ENCODE results near the gene PKP3. TPM values are rescaled to one million over a fixed set of nuclear protein-coding genes. Genes with fewer than 3 reads are reported as not detected.

PKP3 gene
- total RNA-seq, 1 donor from 2014 or later: 0.52 TPM

- intact Hi-C loops (cut with micrococcal nuclease): no loop called here
- Histone ChIP-seq H3K27ac (replicated peaks) (no peak overlapping the region), H3K27me3 (ENCODE audit: low read depth) (peaks cover 41% of the 10 kb centered on the region), H3K36me3 (no peaks in the 10 kb centered on the region), H3K4me3 (peak overlapping the region; percentile 46), H3K4me1 (peaks cover 35% of the 10 kb centered on the region), H3K9me3 (replicated peaks) (no peaks in the 10 kb centered on the region)
- no peak for DNase-seq
- no peak for TF ChIP-seq CTCF (IDR thresholded peaks at IDR 0.05; ENCODE audit: borderline replicate concordance)
Measured at GRCh38 chr11:413120-414081, 19.4 kb downstream of the PKP3 start.

- intact Hi-C loops (cut with micrococcal nuclease): no loop called here
- TF ChIP-seq CTCF (IDR thresholded peaks at IDR 0.05; ENCODE audit: borderline replicate concordance): no peak
- Histone ChIP-seq H3K36me3 (no peaks in the 10 kb centered on the region), H3K27me3 (ENCODE audit: low read depth) (peaks cover 51% of the 10 kb centered on the region), H3K4me1 (peaks cover 35% of the 10 kb centered on the region), H3K27ac (replicated peaks) (peak overlapping the region; percentile 94), H3K9me3 (replicated peaks) (no peaks in the 10 kb centered on the region), H3K4me3 (peak overlapping the region; percentile 68)
- no peak for DNase-seq
Measured at GRCh38 chr11:414318-414857, 20.4 kb downstream of the PKP3 start.

GRCh38 chr11:415640-416041, 21.6 kb downstream of the PKP3 start:
- intact Hi-C loops (cut with micrococcal nuclease): no loop called here
- no peak for DNase-seq
- no peak for TF ChIP-seq CTCF (IDR thresholded peaks at IDR 0.05; ENCODE audit: borderline replicate concordance)
- Histone ChIP-seq H3K9me3 (replicated peaks) (no peaks in the 10 kb centered on the region), H3K36me3 (no peaks in the 10 kb centered on the region), H3K27me3 (ENCODE audit: low read depth) (peaks cover 63% of the 10 kb centered on the region), H3K27ac (replicated peaks) (peak overlapping the region; percentile 94), H3K4me3 (peak overlapping the region; percentile 68), H3K4me1 (peaks cover 35% of the 10 kb centered on the region)

GRCh38 chr11:416051-416756, 22.2 kb downstream of the PKP3 start:
- no peak for TF ChIP-seq CTCF (IDR thresholded peaks at IDR 0.05; ENCODE audit: borderline replicate concordance)
- H3K4me1 ChIP-seq: peaks cover 35% of the 10 kb centered on the region
- peak overlapping the region; percentile 68 for H3K4me3 ChIP-seq
- no peaks in the 10 kb centered on the region for H3K9me3 ChIP-seq (replicated peaks)
- H3K27ac ChIP-seq (replicated peaks): peak overlapping the region; percentile 94
- H3K27me3 ChIP-seq (ENCODE audit: low read depth): peaks cover 69% of the 10 kb centered on the region
- no peak for DNase-seq
- intact Hi-C loops (cut with micrococcal nuclease): no loop called here
- H3K36me3 ChIP-seq: no peaks in the 10 kb centered on the region

- no peak for TF ChIP-seq CTCF (IDR thresholded peaks at IDR 0.05; ENCODE audit: borderline replicate concordance)
- H3K9me3 ChIP-seq (replicated peaks): no peaks in the 10 kb centered on the region
- peaks cover 70% of the 10 kb centered on the region for H3K27me3 ChIP-seq (ENCODE audit: low read depth)
- intact Hi-C loops (cut with micrococcal nuclease): no loop called here
- H3K4me3 ChIP-seq: peak overlapping the region; percentile 68
- peak; percentile 66 for DNase-seq
- H3K27ac ChIP-seq (replicated peaks): peak overlapping the region; percentile 94
- peaks cover 35% of the 10 kb centered on the region for H3K4me1 ChIP-seq
- H3K36me3 ChIP-seq: no peaks in the 10 kb centered on the region
Measured at GRCh38 chr11:416757-417621, 23.0 kb downstream of the PKP3 start.

All from left ventricle myocardium inferior (tissue), 1 donor.